HG03575 (cell line): ENCODE results near the gene KCNH5.

Source experiments
- ATAC-seq: cut with Tn5 transposase; IDR thresholded peaks from one replicate; pipeline ENCODE4 v1.9.1; 2021; ENCODE audit not compliant: unreplicated experiment, insufficient number of reproducible peaks, low FRiP score; ENCODE audit errors: extremely low read depth

KCNH5 gene

DNA sequence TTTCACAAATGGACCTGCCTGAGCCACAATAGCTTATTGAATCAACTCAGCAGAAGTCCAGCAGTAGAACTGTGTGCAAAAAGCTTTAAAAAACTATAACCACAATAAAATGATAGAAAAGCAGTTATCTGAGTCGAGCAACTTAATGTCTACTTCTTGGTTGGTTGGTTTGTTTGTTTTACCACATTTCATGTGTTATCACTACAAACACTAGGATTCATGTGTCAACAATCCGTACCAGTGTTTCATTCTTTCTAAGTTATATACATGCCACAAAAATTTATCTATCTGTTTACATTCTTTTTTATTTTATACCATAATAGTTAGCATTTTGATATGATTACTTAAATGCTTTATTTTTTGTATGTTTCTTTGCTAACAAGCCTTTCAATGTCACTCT lies 339.0 kb downstream of the KCNH5 start:
- no peak for ATAC-seq

DNA sequence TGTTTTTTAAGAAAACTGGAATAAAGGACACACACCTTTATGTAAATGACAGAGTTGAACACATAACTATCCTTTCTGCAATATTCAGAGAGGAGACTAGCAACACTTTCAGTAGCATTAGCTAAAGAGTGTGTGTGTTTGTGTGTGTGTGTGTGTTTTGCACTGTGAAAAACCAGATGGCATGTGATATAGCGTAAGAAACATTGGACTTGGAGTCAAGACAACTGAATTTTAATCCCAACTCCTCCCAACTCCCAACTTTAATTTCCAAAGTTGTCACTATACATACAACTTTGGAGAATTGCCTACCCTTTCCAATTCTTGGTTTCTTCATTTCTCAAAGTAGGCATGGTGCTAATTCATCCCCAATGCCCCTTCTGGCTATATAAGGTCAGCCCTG lies 347.8 kb downstream of the KCNH5 start:
- no peak for ATAC-seq

DNA sequence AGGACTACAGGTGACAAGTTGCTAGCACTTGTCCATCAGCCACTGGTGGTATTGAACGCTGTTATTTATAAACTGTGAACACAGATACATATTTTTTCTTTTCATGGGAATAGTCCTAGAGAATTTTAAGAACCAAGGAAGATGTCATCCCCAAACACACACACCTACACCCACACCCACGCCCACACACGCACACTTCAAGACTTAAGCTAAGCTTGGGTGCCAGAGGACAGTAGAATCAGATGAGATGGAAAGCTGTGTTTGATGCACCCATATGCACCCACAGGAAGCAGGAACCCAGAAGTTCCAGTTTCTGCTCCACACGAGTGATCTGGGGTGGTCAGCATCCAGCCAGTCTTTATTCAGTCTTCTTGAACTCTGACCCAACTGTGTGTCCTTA lies 348.3 kb downstream of the KCNH5 start:
- no peak for ATAC-seq

DNA sequence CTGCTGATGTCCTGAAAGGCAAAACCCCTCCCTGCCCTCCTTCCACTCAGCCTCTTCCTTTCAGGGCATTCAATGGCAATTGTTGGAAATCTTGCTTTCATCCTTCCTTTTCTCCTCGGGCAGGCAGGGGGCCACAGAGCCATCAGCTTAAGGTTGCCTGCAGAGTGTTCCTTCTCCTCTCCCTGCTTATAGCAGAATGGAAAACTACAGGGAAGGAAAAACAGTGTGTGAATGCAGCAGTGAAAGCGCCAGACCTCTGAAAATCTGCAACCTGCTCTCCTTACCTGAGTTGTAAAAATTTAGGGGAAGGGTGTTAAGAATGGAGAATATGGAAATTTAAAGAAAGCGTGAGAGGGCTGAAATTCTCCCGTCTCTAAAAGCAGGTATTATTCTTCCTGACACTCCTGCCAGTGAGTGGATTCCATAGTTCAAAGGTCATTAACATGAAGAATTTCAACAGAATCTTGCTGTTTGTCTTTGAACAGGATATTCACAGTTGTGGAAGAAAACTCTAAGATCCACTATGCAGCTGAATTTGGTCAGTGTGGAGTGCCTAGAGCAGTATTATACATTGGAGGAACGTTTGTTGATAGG lies 348.8 kb downstream of the KCNH5 start:
- no peak for ATAC-seq

DNA sequence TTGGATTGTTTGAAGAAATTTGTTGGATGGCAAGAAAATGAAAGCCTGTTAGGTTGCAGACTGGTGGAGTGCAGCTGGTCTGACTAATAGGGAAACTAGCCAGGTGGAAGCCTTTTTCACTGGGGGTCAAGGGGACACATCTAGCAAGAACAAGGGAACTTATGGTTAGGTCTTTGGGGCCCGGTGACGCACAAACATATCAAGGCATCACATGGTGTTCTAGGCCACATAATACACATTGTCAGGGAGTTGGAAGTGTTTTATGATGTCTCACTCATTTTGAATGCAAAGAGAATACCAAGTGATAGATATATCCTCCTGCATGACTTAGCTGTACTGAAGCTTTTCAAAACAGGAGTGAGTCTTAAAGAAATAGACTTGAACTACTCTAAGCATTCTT lies 351.2 kb downstream of the KCNH5 start:
- ATAC-seq: no peak

DNA sequence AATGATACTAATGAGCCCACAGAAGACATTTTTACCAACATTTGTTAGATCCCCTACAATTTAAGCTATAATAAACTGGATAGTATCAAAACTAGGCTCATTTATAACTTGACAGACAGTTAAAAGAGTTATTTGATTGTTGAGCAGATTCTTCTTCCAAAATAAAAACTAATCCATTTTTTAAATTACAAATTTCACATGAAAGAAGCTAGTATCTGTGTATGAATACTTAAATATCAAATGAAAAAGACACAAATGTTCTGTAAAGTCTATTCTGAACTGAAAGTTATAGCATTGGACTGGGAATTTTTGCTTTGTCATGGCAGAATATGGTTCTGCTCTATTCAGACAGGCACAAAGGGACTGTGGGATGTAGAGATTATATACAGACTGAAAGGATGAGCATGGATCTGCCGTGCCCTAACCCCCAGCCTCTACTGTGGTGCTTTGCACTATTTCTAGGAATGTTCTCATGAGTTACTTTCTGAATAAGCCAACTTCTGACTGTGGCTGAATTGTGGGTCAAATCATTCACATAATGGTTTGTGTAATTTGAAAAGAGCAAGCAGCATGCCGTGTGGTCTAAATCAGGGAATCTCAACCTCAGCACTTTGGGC lies 352.7 kb downstream of the KCNH5 start:
- no peak for ATAC-seq

DNA sequence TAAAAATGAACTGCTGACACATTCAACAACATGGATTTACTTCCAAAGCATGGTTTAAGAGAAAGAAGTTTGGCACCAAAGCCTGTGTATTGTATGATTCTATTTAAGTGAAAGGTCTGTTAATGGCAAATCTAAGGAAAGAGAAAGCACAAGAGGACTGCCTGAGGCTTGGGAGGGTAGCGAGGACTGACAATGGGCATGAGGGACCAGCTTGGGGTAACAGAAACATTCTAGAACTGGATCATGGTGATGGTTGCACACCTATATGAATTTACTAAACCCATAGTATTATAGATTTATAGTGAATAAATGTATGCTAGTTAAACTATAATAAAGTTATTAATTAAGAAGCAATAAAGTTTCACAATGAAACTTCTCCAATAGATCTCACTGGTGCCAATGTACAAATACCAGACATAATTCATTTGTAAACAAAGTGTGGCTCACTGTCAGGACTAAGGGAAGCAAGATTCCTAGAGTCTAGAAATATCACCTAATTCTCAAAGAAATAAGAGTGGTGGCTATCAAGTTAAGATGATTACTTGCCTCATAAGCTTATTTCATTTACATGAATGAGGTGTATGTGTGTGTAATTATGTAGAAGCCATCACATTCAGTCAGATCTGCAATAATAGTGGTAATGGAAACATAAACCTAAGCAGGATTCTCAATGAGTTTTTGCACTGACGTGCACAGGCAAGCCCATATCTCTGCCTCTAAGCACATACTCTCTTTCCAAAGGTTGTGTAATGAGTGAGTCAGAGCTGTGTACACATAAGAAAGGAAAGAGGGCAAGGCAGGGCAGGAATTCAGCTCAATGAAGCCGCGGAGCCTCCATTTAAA lies 353.4 kb downstream of the KCNH5 start:
- ATAC-seq: no peak

DNA sequence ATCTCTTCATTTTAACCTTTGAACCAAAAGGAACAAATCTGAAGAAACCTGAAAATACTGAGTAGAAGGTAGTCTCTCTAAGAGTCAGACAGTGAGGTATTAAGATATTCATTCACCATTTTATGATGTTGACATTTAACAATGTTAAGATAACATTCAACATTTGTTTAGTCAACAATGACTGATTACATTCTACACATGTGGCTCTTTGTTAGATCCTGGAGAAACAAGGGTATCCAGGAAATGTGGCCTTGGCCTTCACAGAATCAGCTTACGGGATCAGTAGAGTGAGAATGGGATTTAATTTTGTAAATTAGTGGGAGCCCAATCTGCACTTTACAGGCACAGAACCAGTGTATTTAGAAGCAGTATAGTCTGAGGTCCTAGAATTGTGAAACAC lies 355.5 kb downstream of the KCNH5 start:
- ATAC-seq: no peak

DNA sequence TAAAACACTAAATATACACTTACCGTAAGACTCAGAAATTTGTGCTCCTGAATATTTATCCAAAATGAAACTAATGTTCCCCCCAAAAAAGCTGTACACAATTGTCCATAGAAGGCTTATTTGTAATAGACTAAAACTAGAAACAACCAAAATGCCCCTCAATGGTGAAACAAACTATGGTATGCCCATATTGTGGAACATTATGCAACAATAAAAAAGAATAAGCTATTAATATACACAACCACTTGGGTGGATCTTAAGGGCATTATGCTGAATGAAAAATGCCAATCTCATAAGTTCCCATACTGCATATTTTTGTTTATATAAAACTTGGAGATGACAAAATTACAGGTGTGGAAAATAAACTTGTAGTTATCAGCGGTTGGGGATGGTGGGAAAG lies 357.4 kb downstream of the KCNH5 start:
- ATAC-seq: no peak

DNA sequence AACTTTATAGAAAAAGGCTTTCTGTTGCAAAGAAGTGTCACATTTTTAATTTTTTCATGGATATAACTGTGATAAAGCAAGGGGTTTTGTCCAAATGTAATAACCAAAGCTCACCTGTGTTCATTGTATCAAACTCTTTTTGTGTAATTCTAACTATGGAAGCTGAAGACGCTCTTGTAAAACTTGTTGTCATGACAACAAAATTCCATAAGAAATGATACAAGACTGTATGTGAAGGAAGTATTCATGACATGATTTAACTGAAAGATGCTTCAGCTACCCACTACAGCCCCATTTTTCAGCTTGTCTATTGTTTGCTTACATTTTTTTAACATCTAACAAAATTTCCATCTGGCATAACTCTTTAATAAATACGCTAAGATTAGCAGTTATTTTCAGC lies 360.9 kb downstream of the KCNH5 start:
- no peak for ATAC-seq

DNA sequence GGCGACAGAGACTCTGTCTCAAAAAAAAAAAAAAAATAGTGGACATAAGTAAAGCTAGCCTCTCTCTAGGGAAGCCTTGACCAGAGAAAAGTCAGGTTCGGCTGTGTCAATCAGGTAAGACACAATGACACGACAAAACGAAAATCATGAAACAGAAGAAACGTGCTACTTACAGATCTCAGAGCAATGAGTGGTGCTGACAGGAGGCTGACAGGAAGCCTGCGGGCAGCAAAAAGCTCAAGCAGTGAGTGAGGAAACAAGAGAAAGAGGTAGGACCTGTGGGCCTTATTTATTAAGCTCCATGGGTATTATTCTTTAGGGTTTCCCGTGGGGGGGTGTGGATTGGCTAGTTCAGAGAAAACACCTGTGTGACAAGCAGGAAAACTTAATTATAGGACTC lies 363.1 kb downstream of the KCNH5 start:
- ATAC-seq: no peak

DNA sequence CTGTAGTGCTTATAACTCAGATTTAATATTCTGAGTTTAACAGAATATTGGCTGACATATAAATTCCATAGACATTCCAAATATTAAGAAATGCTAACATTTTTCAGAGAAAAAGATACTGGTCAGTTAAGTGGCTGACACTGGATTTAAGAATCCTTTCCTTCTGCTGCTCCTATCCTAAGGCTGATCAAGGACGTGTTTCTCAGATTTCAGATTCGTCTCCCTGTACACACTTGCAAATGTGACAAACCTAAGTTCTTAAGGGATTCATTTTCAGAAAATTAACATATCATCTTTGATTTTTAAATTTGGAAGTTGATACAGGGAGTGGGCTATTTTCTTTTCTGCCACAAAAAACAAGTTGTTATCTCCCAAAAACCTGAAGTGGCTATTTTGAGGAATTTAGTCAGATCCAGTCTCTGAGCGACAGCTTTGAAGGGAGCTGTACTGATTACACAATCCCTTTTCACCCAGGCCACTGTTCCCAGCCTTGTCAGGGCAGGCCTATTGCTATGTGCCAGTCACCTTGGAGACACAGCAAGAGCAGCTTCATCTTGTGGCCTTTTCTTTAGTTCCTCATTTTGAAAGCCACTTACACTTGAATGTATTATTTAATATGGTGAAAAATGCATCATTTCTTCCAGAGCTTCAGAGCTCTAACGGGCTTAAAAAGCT lies 370.6 kb downstream of the KCNH5 start:
- no peak for ATAC-seq

DNA sequence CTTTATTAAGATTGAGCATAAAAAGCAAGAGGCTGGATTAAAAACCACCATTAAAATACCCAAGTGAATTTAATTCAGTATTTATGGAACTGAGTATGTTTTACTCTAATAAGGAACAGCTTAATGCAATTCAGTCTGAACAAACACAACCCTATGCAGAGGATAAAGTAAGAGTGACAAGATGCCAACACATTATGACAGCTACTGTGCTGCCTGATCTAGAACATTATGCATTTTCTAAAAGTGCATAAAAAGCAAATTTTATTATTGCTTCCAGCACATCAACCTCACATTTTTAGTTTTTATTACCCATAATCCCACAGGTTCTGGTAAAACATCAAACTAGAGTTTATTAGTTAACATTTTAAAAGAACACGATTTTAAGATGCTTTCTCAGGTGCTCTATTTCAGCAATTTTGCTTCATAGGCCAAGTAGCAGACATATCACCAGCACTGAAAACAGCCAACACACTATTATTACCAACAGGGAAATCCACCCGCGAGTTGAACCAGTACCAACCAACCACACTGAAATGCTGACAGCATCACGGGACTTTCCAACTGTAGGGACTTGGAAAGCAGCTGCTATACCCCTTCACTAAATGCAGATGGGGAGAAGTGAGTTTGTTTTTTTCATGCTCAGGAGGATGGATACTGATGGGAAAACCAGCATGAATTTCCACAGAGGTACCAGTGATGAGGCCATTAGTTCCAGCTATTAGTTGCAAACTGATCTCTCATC lies 372.1 kb downstream of the KCNH5 start:
- no peak for ATAC-seq

DNA sequence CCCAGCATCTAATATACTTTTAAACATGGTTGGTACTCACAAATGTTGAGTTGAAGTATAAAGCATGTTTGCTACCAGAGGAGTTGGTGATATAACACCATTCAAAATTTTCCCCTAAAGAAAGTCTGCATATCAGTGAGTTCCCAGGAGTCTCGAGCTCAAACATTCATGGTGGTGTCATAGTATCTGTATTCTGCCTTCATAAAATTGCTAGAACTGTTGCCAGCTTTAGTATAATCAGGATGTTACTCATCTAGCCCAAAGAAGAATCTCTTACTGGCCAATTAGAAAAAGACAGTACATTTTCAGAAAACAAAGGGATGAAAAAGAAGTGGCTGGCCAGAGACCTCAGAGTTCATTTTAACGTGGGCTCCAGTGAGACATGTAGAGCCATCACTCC lies 374.7 kb downstream of the KCNH5 start:
- ATAC-seq: no peak

DNA sequence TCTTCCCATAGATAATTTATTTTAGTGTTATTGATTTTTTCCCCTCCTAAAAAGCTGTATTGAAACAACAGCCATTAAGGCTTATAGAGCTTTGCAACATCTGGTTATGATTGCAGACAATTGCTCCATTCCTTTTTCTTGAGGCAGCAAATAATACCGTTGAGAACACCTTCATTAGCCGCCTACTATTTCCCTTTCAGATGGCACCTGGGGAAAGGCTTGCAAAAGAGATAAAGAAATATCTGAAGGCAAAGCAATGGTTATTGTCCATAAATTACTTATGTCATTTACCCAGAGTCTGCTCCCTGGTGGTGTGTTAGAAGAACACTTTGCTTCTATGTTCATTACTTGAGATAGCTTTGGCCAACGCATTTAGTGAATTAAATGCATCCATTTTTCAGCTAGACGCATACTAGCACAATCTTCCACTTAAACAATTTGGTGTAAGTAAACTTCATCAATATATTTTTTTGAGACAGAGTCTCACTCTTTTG lies 377.8 kb downstream of the KCNH5 start:
- ATAC-seq: no peak

DNA sequence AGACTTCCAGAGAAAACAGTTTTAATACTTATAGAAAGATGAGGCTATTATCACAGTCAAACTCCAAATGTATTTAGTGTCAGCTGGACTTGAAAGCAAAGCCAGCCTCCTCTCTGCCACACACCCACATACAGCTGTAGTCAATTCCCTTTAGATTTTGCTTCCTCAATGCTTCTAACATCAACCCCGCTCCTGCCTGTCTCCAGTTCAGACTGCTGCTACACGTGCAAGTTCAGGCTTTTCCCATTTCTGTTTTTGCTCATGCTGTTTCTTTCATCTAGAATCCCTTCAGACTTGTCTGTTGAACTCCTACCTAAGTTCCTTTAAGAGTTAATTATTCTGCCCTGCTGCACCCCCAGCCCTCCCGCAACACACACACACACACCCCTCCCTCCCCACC lies 380.0 kb downstream of the KCNH5 start:
- no peak for ATAC-seq

DNA sequence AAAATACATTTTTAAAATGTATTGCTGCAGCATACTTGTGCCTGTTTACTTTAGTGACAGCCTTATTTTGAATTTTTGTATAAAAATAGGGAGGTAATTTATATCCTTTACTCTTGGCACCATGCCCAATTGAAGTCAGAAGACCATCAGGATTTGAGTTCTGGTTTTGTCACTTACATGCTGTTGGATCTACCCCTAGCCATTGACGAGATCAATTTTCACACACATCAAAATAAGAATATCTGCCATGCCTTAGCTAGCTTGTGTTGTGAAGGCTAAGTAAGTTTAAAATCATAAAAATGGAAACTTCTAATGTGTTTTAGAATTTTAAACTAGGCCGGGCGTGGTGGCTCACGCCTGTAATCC lies 381.8 kb downstream of the KCNH5 start:
- ATAC-seq: no peak

DNA sequence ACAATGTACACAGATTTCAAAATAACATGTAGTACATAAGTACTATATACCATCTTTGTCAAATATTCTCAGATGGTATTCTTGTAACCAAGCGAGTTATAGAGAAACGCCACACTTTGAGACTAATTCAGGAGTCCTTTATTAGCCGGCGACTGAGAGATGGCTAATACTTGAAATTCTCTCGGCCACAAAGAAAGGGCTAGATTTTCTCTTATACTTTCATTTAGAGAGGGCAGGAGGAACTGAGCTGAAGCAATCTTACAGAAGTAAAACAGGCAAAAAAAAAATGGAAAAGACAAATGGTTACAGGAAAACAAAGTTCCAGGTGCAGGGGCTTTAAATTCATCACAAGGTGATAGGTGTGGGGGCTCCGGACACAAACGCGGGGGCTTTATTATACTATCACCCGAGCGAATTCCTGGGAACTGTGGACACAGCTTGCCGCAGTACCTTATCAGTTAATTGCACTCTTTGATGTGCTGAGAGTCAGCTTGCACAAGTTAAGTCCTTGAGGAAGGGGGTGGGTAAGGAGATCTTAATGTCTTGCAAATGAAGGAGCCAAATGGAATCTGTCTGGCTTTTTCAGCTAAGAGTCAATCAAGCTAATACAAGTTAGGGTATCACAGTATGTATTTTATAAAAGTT lies 382.3 kb downstream of the KCNH5 start:
- no peak for ATAC-seq

DNA sequence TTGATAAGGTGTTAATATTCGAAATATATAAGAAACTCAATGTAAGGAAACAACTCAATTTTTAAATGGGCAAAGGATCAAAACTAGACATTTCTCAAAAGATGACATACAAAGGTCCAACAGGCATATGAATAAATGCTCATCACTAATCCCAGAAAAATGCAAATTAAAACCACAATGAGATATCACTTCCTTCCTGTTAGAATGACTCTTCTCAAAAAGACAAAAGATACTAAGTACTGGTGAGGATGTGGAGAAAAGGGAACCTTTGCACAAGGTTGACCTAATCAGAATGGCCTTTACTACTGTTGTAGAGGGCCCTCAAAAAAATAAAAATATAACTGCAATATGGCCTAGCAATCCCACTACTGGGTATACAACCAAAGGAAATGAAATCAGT lies 383.4 kb downstream of the KCNH5 start:
- no peak for ATAC-seq
